ENCODE measurements around the gene MSN.

MSN gene

DNA sequence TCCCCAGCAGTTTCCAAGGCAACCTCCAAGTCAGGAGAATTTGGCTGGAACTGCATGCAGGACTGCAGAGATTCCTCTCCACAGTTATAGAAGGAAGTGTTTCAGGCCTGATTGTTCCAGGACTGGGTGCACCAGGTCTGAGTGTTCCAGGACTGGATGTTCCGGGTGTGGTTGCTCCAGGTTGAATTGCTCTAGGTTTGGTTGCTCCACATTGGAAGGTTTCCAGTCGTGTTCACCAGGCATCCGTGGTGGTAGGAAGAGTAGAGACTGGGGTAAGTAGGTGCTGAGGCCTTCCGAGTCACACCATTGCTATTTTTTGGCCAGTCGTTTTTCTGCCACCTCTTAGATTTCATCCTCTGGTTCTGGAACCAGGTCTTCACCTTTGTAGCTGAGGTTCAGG lies 105.4 kb downstream of the MSN start:
- Histone ChIP-seq H3K4me2 (ENCODE audit: low read length) (no peak overlapping the region), H3K27ac (ENCODE audit: low read depth, low read length, poor library complexity, severe bottlenecking) (no peak overlapping the region), H3K4me3 (ENCODE audit: low read depth, low read length, poor library complexity, severe bottlenecking) (no peak overlapping the region), H3K9ac (ENCODE audit: low read length) (no peak overlapping the region), H3K9me3 (ENCODE audit: low read length) (no peaks in the 10 kb centered on the region), H3K27me3 (ENCODE audit: insufficient read depth, low read length) (no peaks in the 10 kb centered on the region), H3F3A (ENCODE audit: insufficient read depth, low read length) (no peaks in the 10 kb centered on the region), H3K9me2 (ENCODE audit: low read depth, low read length) (no peaks in the 10 kb centered on the region), H3K79me2 (ENCODE audit: insufficient read depth, low read length) (no peaks in the 10 kb centered on the region), H2AFZ (ENCODE audit: low read length) (no peak overlapping the region), H4K20me1 (ENCODE audit: insufficient read depth, low read length) (no peaks in the 10 kb centered on the region), H3K4me1 (ENCODE audit: insufficient read depth, low read length, severe bottlenecking) (no peaks in the 10 kb centered on the region), H3K36me3 (ENCODE audit: insufficient read depth, low read length) (no peaks in the 10 kb centered on the region)
- TF ChIP-seq, protein P1, sequence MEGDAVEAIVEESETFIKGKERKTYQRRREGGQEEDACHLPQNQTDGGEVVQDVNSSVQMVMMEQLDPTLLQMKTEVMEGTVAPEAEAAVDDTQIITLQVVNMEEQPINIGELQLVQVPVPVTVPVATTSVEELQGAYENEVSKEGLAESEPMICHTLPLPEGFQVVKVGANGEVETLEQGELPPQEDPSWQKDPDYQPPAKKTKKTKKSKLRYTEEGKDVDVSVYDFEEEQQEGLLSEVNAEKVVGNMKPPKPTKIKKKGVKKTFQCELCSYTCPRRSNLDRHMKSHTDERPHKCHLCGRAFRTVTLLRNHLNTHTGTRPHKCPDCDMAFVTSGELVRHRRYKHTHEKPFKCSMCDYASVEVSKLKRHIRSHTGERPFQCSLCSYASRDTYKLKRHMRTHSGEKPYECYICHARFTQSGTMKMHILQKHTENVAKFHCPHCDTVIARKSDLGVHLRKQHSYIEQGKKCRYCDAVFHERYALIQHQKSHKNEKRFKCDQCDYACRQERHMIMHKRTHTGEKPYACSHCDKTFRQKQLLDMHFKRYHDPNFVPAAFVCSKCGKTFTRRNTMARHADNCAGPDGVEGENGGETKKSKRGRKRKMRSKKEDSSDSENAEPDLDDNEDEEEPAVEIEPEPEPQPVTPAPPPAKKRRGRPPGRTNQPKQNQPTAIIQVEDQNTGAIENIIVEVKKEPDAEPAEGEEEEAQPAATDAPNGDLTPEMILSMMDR (IDR thresholded peaks at IDR 0.05; ENCODE audit: low read length), result no peak
- no peak for TF ChIP-seq EZH2 (IDR thresholded peaks at IDR 0.05; ENCODE audit: borderline replicate concordance, low read length)

DNA sequence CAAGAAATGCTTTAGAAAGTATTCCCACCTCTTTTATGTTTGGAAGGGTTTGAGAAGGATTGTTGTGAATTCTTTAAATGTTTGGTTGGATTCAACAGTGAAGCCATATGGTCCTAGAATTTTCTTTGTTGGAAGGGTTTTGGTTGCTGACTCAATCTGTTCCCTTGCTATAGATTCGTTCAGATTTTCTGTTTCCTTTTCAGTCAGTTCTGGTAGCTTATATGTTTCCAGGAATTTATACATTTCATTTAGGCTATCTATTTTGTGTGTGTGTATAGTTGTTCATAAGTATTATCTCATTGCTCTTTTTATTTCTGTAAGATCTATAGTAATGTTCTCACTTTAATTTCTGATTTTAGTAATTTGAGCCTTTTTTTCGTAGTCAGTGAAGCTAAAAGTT lies 114.4 kb downstream of the MSN start:
- H4K20me1 ChIP-seq (ENCODE audit: insufficient read depth, low read length), result no peaks in the 10 kb centered on the region
- no peaks in the 10 kb centered on the region for H3F3A ChIP-seq (ENCODE audit: insufficient read depth, low read length)
- H3K4me3 ChIP-seq (ENCODE audit: low read depth, low read length, poor library complexity, severe bottlenecking), result no peak overlapping the region
- no peaks in the 10 kb centered on the region for H3K79me2 ChIP-seq (ENCODE audit: insufficient read depth, low read length)
- no peaks in the 10 kb centered on the region for H3K36me3 ChIP-seq (ENCODE audit: insufficient read depth, low read length)
- no peak overlapping the region for H3K9ac ChIP-seq (ENCODE audit: low read length)
- no peaks in the 10 kb centered on the region for H3K9me2 ChIP-seq (ENCODE audit: low read depth, low read length)
- no peak overlapping the region for H3K4me2 ChIP-seq (ENCODE audit: low read length)
- no peaks in the 10 kb centered on the region for H3K4me1 ChIP-seq (ENCODE audit: insufficient read depth, low read length, severe bottlenecking)
- no peak overlapping the region for H2AFZ ChIP-seq (ENCODE audit: low read length)
- H3K27ac ChIP-seq (ENCODE audit: low read depth, low read length, poor library complexity, severe bottlenecking), result no peak overlapping the region
- H3K9me3 ChIP-seq (ENCODE audit: low read length), result no peaks in the 10 kb centered on the region
- no peaks in the 10 kb centered on the region for H3K27me3 ChIP-seq (ENCODE audit: insufficient read depth, low read length)
- TF ChIP-seq, protein P1 (IDR thresholded peaks at IDR 0.05; ENCODE audit: low read length), result no peak
- TF ChIP-seq EZH2 (IDR thresholded peaks at IDR 0.05; ENCODE audit: borderline replicate concordance, low read length), result no peak

DNA sequence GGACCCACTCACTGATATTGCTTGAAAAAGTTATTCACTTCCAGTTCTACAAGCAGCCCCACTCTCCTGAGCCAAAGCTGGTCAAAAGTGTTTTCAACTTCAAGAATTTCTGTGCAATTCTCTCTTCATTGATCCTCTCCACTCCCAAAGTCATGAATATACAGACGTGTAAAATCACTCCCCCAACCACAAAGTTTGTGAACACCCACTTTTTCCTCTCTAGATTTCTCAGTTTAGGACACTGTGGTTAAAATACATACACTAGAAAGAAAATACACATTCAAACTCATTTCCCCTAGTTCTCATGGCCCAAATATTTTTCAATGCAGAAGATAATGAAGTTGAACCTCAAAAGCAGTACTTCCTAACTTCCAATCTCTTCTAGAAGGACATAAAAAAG lies 116.3 kb downstream of the MSN start:
- Histone ChIP-seq H3K9me2 (ENCODE audit: low read depth, low read length) (no peaks in the 10 kb centered on the region), H4K20me1 (ENCODE audit: insufficient read depth, low read length) (no peaks in the 10 kb centered on the region), H2AFZ (ENCODE audit: low read length) (no peak overlapping the region), H3K4me1 (ENCODE audit: insufficient read depth, low read length, severe bottlenecking) (no peaks in the 10 kb centered on the region), H3K9ac (ENCODE audit: low read length) (no peak overlapping the region), H3K36me3 (ENCODE audit: insufficient read depth, low read length) (no peaks in the 10 kb centered on the region), H3K27me3 (ENCODE audit: insufficient read depth, low read length) (no peaks in the 10 kb centered on the region), H3F3A (ENCODE audit: insufficient read depth, low read length) (no peaks in the 10 kb centered on the region), H3K79me2 (ENCODE audit: insufficient read depth, low read length) (no peaks in the 10 kb centered on the region), H3K4me2 (ENCODE audit: low read length) (no peak overlapping the region), H3K27ac (ENCODE audit: low read depth, low read length, poor library complexity, severe bottlenecking) (no peak overlapping the region), H3K4me3 (ENCODE audit: low read depth, low read length, poor library complexity, severe bottlenecking) (no peak overlapping the region), H3K9me3 (ENCODE audit: low read length) (no peaks in the 10 kb centered on the region)
- TF ChIP-seq EZH2 (IDR thresholded peaks at IDR 0.05; ENCODE audit: borderline replicate concordance, low read length), result no peak
- TF ChIP-seq, protein P1 (IDR thresholded peaks at IDR 0.05; ENCODE audit: low read length), result no peak

Data from OCI-LY1 (cell line).